Adrenal gland (tissue), 12 donors: ENCODE results near the gene OR5K2. TPM values are rescaled to one million over a fixed set of nuclear protein-coding genes. Genes with fewer than 3 reads are reported as not detected.

Experiments used
- DNase-seq, 7 donors: peaks; one replicate each; pipeline ENCODE4 v3.0.0-alpha.2; 2019 to 2020
- H3K27ac ChIP-seq, 5 donors: fragments of 200-600 bp; sonication (generic) in 4 of 5; 1 replicate in 3 of 5; 2 replicates in 2 of 5; pipeline versions ENCODE4 v1.5.1 to v1.8.0; 2016 to 2020; ENCODE audit warnings: mild to moderate bottlenecking in 1 of 5
- H3K27me3 ChIP-seq: fragments of 200-600 bp; 2 replicates; pipeline ENCODE4 v1.8.0; 2021
- H3K36me3 ChIP-seq, 2 donors: fragments of 200-600 bp; replicated peaks in 1 of 2; 1 replicate in 1 of 2; 2 replicates in 1 of 2; pipeline versions ENCODE4 v1.5.1 to v1.8.0; 2018 to 2022
- H3K4me1 ChIP-seq, 2 donors: fragments of 200-600 bp; replicated peaks in 1 of 2; 1 replicate in 1 of 2; 2 replicates in 1 of 2; pipeline versions ENCODE4 v1.5.1 to v1.8.0; 2018 to 2021
- H3K4me3 ChIP-seq, 4 donors: fragments of 200-600 bp; sonication (generic) in 3 of 4; one replicate each; pipeline ENCODE4 v1.5.1; 2016 to 2018
- H3K9me3 ChIP-seq, 3 donors: fragments of 200-600 bp; sonication (generic) in 1 of 3; replicated peaks in 1 of 3; 1 replicate in 2 of 3; 2 replicates in 1 of 3; pipeline versions ENCODE4 v1.5.1 to v1.8.0; 2016 to 2021
- CTCF ChIP-seq, 6 experiments: fragments of 450-650 bp in 4 of 6; fragments of 200-600 bp in 2 of 6; sonication (generic) in 1 of 6; IDR thresholded peaks; 1 replicate in 5 of 6; 2 replicates in 1 of 6; pipeline versions ENCODE4 v1.5.1 to v1.8.0; 2016 to 2021; ENCODE audit warnings: antibody characterized with exemption in 6 of 6, mild to moderate bottlenecking in 2 of 6, moderate library complexity in 1 of 6
- POLR2A ChIP-seq, 2 donors: fragments of 450-650 bp; IDR thresholded peaks; one replicate each; pipeline ENCODE4 v1.6.1; 2017; ENCODE audit warnings: antibody characterized with exemption in 2 of 2, mild to moderate bottlenecking in 2 of 2, moderate library complexity in 1 of 2
- WGBS, 4 donors: extraction: QIAGEN DNeasy Blood & Tissue Kit in 2 of 4; methylation state at CpG; one replicate each; pipeline versions ENCODE4 v1.1.5 to v1.1.7; 2013 to 2017; 5-methylcytosine and 5-hydroxymethylcytosine counted together
- intact Hi-C, 2 donors: fragments of 100-400 bp; cut with DNase I; formaldehyde crosslinking; loops; one replicate each; pipeline versions ENCODE4 v1.14.1 to v1.15.0; 2022 to 2023
- polyA plus RNA-seq, 3 donors: library from polyadenylated mRNA; stranded (reverse); fragments of 200-250 nt in 2 of 3; fragments of 350-450 nt in 1 of 3; fragmentation: Illumina TruSeq in 1 of 3; extraction: RNeasy Lipid Tissue Mini Kit (QIAGEN cat#74804) in 1 of 3; gene quantifications; one replicate each; pipeline ENCODE4 v1.2.3, GENCODE V29; 2013 to 2014
- total RNA-seq, 9 donors: library from RNA; depleted of rRNA in 4 of 9; stranded (reverse); fragments of >200 nt in 4 of 9; fragments of 120-200 nt in 1 of 9; fragmentation: NEBNext Ultra II Directional in 1 of 9; extraction: Animal tissue kit (Norgen Biotek cat#: 25700) in 1 of 9; gene quantifications; one replicate each; pipeline versions ENCODE4 v1.1.0 to v1.2.4, GENCODE V29; 2013 to 2023
- donor health status: healthy with polysubstance abuse.
- donor health status: Bipolar disorder and iron deficiency.
- donor health status: DM: yes; HTN: yes; CAD: no.
- donor health status: DM: no; HTN: no; CAD: no.
- donor health status: DM: no; HTN: no; CAD: no.
- donor health status: DM: yes; HTN: yes; CAD: no.

The OR5K2 gene
- total and polyA plus RNA-seq, 12 donors, result not detected

- Histone ChIP-seq H3K4me3 (no peak overlapping the region), H3K27ac (no peak overlapping the region), H3K27me3 (no peaks in the 10 kb centered on the region), H3K36me3 (peaks cover 0 to 21% of the 10 kb centered on the region in 2 donors), H3K9me3 (no peaks in the 10 kb centered on the region), H3K4me1 (no peaks in the 10 kb centered on the region)
- TF ChIP-seq CTCF (IDR thresholded peaks at IDR 0.05) (no peak), POLR2A (IDR thresholded peaks at IDR 0.05) (no peak)
- no peak for DNase-seq
- intact Hi-C loops, result no loop called here
- 50 to 69% (median 64%) methylated on average over 3 to 4 of the region's 4 CpGs for WGBS, 4 donors
Observed at GRCh38 chr3:98513091-98513511, 15.6 kb downstream of the OR5K2 start.

GRCh38 chr3:98513736-98514135, 16.3 kb downstream of the OR5K2 start:
- no peak overlapping the region for H3K4me3 ChIP-seq
- no peaks in the 10 kb centered on the region for H3K4me1 ChIP-seq
- TF ChIP-seq CTCF (IDR thresholded peaks at IDR 0.05) (no peak), POLR2A (IDR thresholded peaks at IDR 0.05) (no peak)
- H3K27ac ChIP-seq, result no peak overlapping the region
- 96 to 100% (median 99%) methylated on average over 3 of the region's 3 CpGs for WGBS, 4 donors
- H3K27me3 ChIP-seq, result no peaks in the 10 kb centered on the region
- no peaks in the 10 kb centered on the region for H3K9me3 ChIP-seq
- peaks cover 0 to 26% of the 10 kb centered on the region in 2 donors for H3K36me3 ChIP-seq
- intact Hi-C loops, result no loop called here
- DNase-seq, result no peak

- H3K27me3 ChIP-seq, result no peaks in the 10 kb centered on the region
- H3K4me1 ChIP-seq, result no peaks in the 10 kb centered on the region
- peaks cover 0 to 29% of the 10 kb centered on the region in 2 donors for H3K36me3 ChIP-seq
- TF ChIP-seq CTCF (IDR thresholded peaks at IDR 0.05), result no peak
- no peak for TF ChIP-seq POLR2A (IDR thresholded peaks at IDR 0.05)
- intact Hi-C loops, result no loop called here
- 92 to 100% (median 100%) methylated on average over 1 of the region's 1 CpG for WGBS, 4 donors
- no peaks in the 10 kb centered on the region for H3K9me3 ChIP-seq
- DNase-seq, result no peak
- no peak overlapping the region for H3K4me3 ChIP-seq
- no peak overlapping the region for H3K27ac ChIP-seq
Observed at GRCh38 chr3:98514948-98515347, 17.5 kb downstream of the OR5K2 start.

- no peak overlapping the region for H3K27ac ChIP-seq
- H3K27me3 ChIP-seq, result no peaks in the 10 kb centered on the region
- 94 to 100% (median 98%) methylated on average over 2 of the region's 2 CpGs for WGBS, 4 donors
- no peaks in the 10 kb centered on the region for H3K9me3 ChIP-seq
- no peak for DNase-seq
- H3K4me3 ChIP-seq, result no peak overlapping the region
- peaks cover 0 to 29% of the 10 kb centered on the region in 2 donors for H3K36me3 ChIP-seq
- intact Hi-C loops, result no loop called here
- TF ChIP-seq POLR2A (IDR thresholded peaks at IDR 0.05), result no peak
- TF ChIP-seq CTCF (IDR thresholded peaks at IDR 0.05), result no peak
- H3K4me1 ChIP-seq, result peaks cover 0 to 18% of the 10 kb centered on the region in 2 donors
Observed at GRCh38 chr3:98518816-98519215, 21.3 kb downstream of the OR5K2 start.
